Muscle layer of colon (tissue), 2 donors: ENCODE results near the gene ZNF777.
"Not testable (repeated sequence)": the region's sequence is repeated elsewhere in the genome, so short reads cannot be mapped to it uniquely, and the experiment has no call there.

Experiments used
- H3K27ac ChIP-seq: one replicate; pipeline ENCODE4 v1.7.0; 2013; ENCODE audit warnings: low read depth, mild to moderate bottlenecking, low read length, moderate library complexity
- H3K27me3 ChIP-seq, 2 donors: one replicate each; pipeline ENCODE4 v1.7.0; 2013; ENCODE audit warnings: low read length in 2 of 2, mild to moderate bottlenecking in 2 of 2; ENCODE audit not compliant: insufficient read depth in 2 of 2, control insufficient read depth in 1 of 2
- H3K36me3 ChIP-seq: one replicate; pipeline ENCODE4 v1.7.0; 2013; ENCODE audit warnings: mild to moderate bottlenecking, low read length; ENCODE audit not compliant: insufficient read depth
- H3K4me1 ChIP-seq: one replicate; pipeline ENCODE4 v1.7.0; 2013; ENCODE audit warnings: mild to moderate bottlenecking, low read length; ENCODE audit not compliant: insufficient read depth
- H3K4me3 ChIP-seq, 2 donors: one replicate each; pipeline ENCODE4 v1.7.0; 2013; ENCODE audit warnings: low read length in 2 of 2, low read depth in 1 of 2, mild to moderate bottlenecking in 1 of 2, moderate library complexity in 1 of 2
- H3K9ac ChIP-seq: one replicate; pipeline ENCODE4 v1.7.0; 2013; ENCODE audit warnings: low read length
- H3K9me3 ChIP-seq: one replicate; pipeline ENCODE4 v1.7.0; 2013; ENCODE audit warnings: mild to moderate bottlenecking, low read length
- donor health status: abdominal sarcoma.
- donor health status: Adenocarcinoma of cecum.

ZNF777 gene

DNA sequence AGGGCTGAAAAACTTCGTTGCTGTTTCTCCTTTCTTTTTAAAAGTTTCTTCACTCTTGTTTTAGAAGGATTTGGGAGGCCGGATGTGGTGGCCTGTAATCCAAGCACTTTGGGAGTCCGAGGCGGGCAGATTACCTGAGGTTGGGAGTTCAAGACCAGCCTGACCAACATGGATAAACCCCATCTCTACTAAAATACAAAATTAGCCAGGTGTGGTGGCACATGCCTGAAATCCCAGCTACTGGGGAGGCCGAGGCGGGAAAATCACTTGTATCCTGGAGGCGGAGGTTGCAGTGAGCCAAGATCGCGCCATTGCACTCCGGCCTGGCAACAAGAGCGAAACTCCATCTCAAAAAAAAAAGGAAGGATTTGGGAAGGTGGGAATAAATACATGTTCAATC is 14.8 kb downstream of the ZNF777 start:
- H3K4me3 ChIP-seq, H3K27ac ChIP-seq, H3K27me3 ChIP-seq, H3K9ac ChIP-seq, H3K4me1 ChIP-seq, H3K9me3 ChIP-seq: not testable (repeated sequence)
- H3K36me3 ChIP-seq, result peaks cover 47% of the 10 kb centered on the region

DNA sequence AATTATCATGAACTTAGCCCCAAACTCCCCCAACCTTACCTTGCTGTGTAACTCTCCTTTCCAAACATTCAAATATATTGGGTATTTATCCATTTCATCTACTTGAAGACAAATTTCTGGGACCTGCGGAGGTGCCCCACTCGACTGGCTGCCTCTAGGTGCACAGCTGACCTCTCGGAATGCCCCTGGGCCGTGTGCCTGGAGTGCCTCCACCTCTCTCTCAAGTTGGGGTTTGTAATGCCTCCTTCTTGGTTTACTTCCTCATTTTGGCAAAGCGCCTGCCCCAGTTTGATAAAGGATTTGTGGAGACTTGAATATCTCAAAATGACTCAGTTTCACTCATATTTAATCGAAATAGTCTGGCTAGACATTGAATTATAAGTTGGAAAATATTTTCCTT is 16.6 kb downstream of the ZNF777 start:
- H3K27me3 ChIP-seq, result no peaks in the 10 kb centered on the region
- H3K4me3 ChIP-seq, result no peak overlapping the region
- no peaks in the 10 kb centered on the region for H3K4me1 ChIP-seq
- no peaks in the 10 kb centered on the region for H3K9me3 ChIP-seq
- H3K36me3 ChIP-seq, result peaks cover 30% of the 10 kb centered on the region
- no peak overlapping the region for H3K27ac ChIP-seq
- H3K9ac ChIP-seq, result no peak overlapping the region

DNA sequence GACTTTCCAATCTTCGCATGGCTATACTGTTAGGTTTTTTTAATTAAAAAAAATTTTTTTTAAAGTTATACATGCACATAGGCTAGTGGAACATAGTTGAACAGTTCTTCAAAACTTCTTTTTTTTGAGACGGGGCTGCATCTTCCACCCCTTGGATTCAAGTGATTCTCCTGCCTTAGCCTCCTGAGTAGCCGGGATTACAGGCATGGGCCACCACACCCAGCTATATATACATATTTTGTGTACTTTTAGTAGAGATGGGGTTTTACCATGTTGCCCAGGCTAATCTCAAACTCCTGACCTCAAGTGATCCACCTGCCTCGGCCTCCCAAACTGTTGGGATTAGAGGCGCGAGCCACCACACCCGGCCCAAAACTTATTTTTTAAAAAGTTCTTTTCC is 17.3 kb downstream of the ZNF777 start:
- H3K36me3 ChIP-seq, result peaks cover 22% of the 10 kb centered on the region

DNA sequence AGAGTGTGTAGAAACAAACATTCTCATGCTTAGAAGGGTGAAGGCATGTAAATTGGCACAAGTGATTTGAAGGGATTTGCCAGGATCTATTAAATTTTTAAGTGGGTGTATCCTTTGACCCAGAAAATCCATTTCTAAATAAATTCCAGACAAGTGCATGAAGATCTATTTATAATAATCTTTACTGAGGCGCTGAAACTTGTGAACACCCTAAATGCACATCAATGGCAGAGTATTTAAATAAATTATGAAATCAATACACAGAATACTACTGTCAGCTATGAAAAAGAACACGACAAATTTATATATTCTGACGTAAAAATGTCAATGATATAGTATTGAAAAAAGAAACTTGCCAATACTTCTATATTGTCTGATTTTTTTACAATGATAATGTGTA is 17.9 kb downstream of the ZNF777 start:
- no peak overlapping the region for H3K4me3 ChIP-seq
- no peaks in the 10 kb centered on the region for H3K27me3 ChIP-seq
- no peak overlapping the region for H3K27ac ChIP-seq
- H3K4me1 ChIP-seq, result no peaks in the 10 kb centered on the region
- no peak overlapping the region for H3K9ac ChIP-seq
- peaks cover 22% of the 10 kb centered on the region for H3K36me3 ChIP-seq
- H3K9me3 ChIP-seq, result no peaks in the 10 kb centered on the region

More for the DNA sequence above, 17.3 kb downstream of the ZNF777 start:
- Histone ChIP-seq H3K4me1 (no peaks in the 10 kb centered on the region), H3K27me3 (no peaks in the 10 kb centered on the region), H3K9me3 (no peaks in the 10 kb centered on the region), H3K27ac (no peak overlapping the region), H3K9ac (no peak overlapping the region), H3K4me3 (no peak overlapping the region)

DNA sequence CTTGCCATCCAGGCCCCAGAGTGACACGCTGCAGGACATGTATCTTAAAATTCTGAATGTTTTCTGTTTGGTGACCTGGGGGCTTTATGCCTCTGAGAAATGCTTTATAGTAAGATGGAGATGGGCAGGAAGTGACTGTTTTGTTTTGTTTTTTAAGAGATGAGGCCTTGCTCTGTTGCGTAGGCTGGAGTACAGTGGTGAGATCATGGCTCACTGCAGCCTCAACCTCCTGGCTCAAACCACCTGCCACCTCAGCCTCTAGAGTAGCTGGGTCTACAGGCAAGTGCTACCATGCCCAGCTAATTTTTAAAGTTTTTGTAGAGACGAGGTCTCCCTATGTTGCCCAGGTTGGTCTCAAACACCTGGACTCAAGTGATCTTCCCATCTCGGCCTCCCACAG is 20.6 kb downstream of the ZNF777 start:
- no peak overlapping the region for H3K27ac ChIP-seq
- H3K4me1 ChIP-seq, result no peaks in the 10 kb centered on the region
- H3K36me3 ChIP-seq, result peaks cover 18% of the 10 kb centered on the region
- H3K9ac ChIP-seq, result no peak overlapping the region
- no peaks in the 10 kb centered on the region for H3K27me3 ChIP-seq
- H3K9me3 ChIP-seq, result no peaks in the 10 kb centered on the region
- no peak overlapping the region for H3K4me3 ChIP-seq

DNA sequence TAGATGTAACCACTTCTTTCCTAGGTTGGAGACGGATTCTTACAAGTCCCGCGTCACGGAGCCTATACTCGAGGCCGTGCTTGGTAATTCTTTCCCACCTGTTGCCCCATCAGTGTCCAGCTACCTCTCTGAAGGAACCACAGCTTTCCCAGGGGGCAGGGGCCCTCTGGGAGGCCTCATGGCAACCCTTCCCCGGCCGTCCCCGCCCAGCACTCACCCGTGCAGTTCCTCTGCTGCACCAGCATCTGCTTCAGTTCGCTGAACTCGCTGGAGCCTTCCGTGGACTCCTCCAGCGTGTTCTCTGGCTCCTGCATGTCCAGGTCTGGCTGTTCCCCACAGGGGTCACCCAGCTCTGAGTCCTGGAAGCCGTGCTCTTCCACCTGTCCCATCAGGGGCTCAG is 24.5 kb downstream of the ZNF777 start:
- no peak overlapping the region for H3K9ac ChIP-seq
- peaks cover 36% of the 10 kb centered on the region for H3K36me3 ChIP-seq
- H3K27me3 ChIP-seq, result no peaks in the 10 kb centered on the region
- H3K27ac ChIP-seq, result no peak overlapping the region
- no peaks in the 10 kb centered on the region for H3K9me3 ChIP-seq
- H3K4me3 ChIP-seq, result no peak overlapping the region
- H3K4me1 ChIP-seq, result no peaks in the 10 kb centered on the region

DNA sequence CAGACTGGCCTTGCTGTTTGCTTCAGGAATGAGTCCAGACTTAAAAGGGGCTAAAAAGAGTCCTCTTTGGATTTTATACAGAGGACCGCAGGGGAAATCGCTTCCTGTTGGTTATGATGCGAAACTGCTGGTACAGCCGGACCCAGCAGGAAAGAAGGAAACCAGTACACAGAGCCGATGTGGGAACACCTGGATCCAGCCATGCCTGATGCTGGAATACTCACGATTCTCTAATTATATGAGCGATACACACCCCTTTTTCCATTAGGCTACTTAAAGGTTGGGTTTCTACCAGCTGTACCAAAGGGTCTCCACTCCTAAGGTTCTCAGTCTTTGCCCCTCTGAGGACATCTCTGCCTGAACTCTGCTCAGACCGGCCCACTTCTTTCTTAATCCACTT is 27.7 kb downstream of the ZNF777 start:
- H3K36me3 ChIP-seq, result peaks cover 36% of the 10 kb centered on the region
- no peaks in the 10 kb centered on the region for H3K9me3 ChIP-seq
- no peak overlapping the region for H3K27ac ChIP-seq
- H3K27me3 ChIP-seq, result no peaks in the 10 kb centered on the region
- no peak overlapping the region for H3K4me3 ChIP-seq
- no peak overlapping the region for H3K9ac ChIP-seq
- H3K4me1 ChIP-seq, result no peaks in the 10 kb centered on the region

DNA sequence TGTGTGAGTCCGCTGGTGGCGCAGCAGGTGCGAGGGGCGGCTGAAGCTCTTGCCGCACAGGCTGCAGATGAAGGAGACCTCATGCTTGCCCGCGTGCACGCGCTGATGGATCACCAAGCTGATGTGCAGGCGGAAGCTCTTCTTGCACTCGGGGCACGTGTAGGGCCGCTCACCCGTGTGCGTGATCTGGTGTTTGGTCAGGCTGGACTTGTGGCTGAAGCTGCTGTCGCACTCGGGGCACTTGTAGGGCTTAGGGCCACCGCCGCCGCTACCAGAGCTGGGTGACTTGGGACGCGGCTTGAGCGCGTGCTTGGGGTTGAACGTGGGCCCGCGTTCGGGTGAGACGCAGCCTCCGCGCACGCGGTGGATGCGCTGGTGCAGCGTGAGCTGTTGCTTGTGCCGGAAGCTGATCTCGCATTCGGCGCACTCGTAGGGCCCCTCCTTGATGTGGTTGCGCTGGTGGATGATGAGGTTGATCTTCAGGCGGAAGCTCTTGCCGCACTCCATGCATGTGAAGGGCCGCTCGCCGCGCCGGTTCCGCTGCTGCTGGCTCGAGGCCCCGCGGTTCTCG is 28.7 kb downstream of the ZNF777 start:
- no peaks in the 10 kb centered on the region for H3K27me3 ChIP-seq

DNA sequence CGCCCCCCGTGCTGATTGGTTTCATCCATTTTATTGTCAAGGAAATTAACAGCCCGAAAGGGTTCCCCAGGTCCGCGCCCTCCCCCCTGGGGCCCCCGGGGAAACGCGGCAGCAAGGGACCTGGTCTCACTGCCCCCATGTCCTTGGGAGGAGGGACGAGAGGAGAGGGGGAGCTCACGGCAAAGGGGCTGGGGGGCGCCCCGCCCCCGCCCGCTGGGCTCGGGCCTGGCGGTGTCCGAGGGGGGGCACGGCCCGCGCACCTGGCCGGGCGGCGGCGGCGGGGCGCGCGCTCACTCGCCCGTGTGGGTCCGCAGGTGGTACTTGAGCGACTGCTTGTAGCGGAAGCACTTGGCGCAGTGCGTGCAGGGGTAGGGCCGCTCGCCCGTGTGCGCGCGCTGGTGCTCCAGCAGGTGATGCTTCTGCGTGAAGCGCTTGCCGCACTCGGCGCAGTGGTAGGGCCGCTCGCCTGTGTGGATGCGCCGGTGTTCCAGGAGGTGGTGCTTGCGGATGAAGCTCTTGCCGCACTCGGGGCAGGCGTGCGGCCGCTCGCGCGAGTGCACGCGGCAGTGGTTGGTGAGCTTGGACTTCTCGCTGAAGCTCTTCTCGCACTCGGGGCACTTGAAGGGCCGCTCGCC is 29.3 kb downstream of the ZNF777 start:
- Histone ChIP-seq H3K4me1 (no peaks in the 10 kb centered on the region), H3K27me3 (no peaks in the 10 kb centered on the region), H3K4me3 (no peak overlapping the region), H3K27ac (no peak overlapping the region), H3K9me3 (no peaks in the 10 kb centered on the region), H3K9ac (no peak overlapping the region), H3K36me3 (peaks cover 29% of the 10 kb centered on the region)

More for the DNA sequence above, 28.7 kb downstream of the ZNF777 start:
- Histone ChIP-seq H3K27ac (no peak overlapping the region), H3K9me3 (no peaks in the 10 kb centered on the region), H3K9ac (no peak overlapping the region), H3K36me3 (peaks cover 32% of the 10 kb centered on the region), H3K4me1 (no peaks in the 10 kb centered on the region), H3K4me3 (no peak overlapping the region)

DNA sequence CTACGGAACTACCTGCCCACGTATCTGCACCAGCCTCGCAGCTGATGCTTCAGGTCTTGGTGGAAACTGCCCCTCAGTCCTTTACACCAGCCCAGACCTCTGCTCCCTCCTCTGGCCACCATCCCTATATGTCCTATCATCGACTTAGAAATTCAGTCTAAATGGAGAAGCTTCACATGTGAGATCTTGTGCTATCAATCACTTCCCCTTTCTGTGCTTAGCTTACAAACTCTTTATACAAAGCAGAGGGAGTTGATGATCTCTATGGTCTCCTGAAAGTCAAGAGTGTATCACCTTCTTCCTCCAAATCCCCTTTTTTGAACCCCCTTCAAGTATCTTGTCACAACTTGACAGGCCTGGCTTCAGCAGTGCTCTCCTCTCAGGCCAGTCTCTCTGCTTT is 30.7 kb downstream of the ZNF777 start:
- H3K27me3 ChIP-seq, result no peaks in the 10 kb centered on the region
- H3K4me1 ChIP-seq, result no peaks in the 10 kb centered on the region
- no peak overlapping the region for H3K27ac ChIP-seq
- no peak overlapping the region for H3K9ac ChIP-seq
- H3K9me3 ChIP-seq, result no peaks in the 10 kb centered on the region
- H3K4me3 ChIP-seq, result no peak overlapping the region
- H3K36me3 ChIP-seq, result peaks cover 18% of the 10 kb centered on the region

DNA sequence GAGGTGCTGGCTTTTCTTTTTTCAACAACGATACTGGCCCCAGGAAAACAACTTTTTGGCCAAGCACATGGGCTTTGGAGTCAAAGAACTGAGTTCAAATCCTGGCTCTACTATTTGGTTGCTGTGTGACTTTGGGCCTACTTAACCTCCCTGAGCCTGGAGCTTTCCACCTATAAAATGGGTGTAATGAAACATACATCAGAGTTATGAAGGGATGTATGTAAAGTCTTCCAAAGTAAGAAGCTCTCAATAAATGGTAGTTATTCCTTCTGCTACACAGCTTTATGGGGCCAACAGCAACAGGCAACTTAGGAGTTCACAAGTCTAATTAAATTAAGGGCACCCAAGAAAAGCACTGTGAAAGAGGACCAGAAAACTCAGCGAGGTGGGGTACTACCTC is 33.0 kb downstream of the ZNF777 start:
- Histone ChIP-seq H3K9me3 (no peaks in the 10 kb centered on the region), H3K4me1 (no peaks in the 10 kb centered on the region), H3K27me3 (no peaks in the 10 kb centered on the region), H3K27ac (no peak overlapping the region), H3K4me3 (no peak overlapping the region), H3K36me3 (peaks cover 11% of the 10 kb centered on the region), H3K9ac (no peak overlapping the region)

DNA sequence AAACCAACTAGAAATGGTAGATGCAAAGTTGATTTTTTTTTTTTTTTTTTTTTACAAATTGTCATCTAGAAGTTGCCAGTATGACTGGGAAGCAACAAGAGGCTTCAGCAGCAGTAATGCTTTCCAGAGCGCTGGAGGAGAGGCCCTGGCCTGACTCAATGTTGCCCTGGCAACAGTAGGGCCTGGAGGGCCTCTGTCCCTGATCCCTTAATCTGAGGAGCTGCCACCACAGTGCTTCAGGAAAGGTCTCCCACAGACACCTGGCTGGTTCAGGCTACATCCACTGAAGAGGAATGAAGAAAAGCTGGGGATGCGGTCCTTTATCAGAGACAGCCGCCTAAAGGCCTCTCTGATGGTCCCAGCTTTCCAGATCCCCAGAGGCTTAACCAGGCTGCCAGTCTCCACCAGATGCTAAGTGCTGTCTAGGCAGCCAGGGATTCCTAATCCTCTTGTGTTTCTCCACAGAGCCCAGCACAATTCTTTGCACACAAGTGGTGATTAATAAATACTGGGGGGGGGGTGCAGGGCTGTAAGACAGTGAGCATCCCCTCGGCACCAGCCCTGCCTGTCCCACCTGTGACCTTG is 33.7 kb downstream of the ZNF777 start:
- Histone ChIP-seq H3K36me3 (peaks cover 4% of the 10 kb centered on the region), H3K9me3 (no peaks in the 10 kb centered on the region), H3K27me3 (no peaks in the 10 kb centered on the region), H3K4me3 (no peak overlapping the region), H3K4me1 (no peaks in the 10 kb centered on the region), H3K27ac (no peak overlapping the region), H3K9ac (no peak overlapping the region)
